ENCODE results near the gene DPH3.
A peak's percentile ranks its signal among the peaks of the same experiment; 100 is the strongest.

DPH3 gene

DNA sequence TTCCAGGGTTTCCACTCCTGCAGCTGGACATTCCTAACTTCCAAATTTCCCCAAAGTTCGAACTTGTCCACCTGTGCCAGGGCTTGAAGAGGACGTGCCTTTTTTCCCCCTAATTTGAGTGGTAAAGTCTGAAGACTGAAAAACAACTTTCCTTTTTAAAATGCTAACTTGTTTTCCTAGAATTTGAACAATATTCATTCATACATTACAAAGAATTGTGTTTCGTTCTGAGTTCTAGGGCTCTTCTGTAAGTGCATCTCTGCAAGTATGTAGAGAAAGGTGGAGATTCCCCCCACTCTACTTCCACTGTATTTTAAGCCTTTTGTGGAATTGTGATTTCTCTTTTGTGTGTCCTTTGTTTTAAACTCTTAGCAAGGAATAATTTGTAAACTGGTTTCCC, 9.4 kb downstream of the DPH3 start:
- no peak for DNase-seq (ENCODE audit: low read depth)

DNA sequence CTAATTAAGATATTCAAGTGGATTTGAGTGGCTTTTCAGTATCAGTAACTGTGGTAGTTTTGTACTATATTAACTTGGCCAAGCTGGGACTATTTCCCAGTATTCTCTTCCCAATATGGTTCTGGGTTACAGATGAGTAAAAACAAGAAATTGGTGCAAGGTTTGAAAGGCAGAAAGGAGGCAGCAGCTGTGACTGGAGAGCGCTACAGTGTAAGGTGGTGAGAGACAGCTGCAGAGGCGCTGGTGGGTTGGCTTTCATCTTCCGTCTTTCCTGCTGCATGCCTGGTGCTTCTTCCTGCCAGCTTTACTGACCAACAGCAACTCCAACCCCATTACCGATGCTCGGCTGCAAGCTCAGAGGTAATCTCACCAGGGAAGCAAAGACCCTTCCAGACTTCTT, 9.8 kb downstream of the DPH3 start:
- no peak for DNase-seq (ENCODE audit: low read depth)

DNA sequence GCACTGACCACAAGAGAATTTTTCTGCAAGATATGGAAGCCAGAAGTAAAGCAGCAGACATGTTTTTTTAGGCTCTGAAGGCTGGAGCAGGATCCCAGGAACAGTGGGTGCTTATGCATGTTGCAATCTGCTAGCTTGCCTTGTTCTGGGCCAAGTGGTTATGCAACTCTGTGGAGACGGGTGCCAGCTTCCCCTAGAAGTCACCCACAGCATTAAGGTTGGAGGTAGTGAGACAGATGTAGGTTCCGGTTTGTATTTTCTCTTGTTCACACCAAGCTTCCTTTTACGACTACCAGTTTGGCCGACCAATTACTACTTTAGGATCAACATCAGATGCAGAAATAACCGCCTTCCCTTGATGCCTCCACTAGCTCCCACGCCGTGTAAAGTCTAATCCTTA, 11.1 kb downstream of the DPH3 start:
- no peak for DNase-seq (ENCODE audit: low read depth)

DNA sequence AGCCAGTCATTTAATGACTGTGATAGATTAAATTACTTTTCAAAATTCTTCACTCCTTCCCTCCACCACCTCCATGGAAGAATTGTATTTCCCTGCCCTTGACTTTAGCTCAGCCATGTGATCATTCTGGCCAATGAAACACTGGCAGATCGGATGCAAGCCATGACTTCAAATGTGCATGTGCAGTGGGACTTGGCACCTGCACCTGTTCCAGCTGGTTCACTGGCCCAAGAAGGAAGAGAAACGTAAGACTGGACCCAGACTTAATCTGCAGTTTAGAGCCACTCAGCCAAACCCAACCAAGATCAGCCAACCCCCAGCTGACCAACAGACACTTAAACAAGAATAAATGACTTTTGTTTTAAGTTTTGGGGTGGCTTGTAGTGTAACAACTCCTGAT, 11.8 kb downstream of the DPH3 start:
- no peak for DNase-seq (ENCODE audit: low read depth)

DNA sequence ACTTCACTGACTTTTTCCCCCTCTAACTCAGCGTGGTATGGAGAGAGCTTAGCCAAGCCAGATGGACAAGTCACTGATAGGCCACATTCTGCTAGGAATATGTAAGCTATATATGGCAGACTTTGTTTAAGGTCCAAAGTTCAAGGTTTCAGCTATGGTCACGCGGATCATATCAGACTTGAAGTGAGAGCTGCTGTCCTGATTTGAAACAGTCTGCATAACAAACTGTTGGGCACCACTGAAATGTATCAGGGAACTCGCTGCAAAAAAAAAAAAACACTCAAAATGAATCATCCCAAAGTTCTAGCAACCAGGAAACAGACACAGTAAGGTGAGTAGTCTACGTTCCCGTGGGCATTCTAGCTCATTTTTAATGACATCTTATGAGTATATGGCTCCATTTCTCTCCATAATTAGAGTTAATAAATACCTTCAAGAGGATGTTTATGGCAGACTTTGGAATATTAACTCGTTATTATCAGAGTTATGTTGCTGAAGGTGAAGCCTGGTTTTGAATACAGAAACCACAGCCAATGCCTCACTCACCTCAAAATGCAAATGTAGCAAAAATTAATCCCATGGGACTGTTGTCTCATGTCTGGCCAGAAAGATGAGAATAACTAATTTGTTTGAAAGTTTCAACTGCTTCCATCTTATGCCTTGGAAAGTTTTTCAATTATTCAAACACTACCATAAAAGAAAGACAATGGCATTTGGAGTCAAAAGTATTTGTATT, 12.3 kb downstream of the DPH3 start:
- no peak for DNase-seq (ENCODE audit: low read depth)

DNA sequence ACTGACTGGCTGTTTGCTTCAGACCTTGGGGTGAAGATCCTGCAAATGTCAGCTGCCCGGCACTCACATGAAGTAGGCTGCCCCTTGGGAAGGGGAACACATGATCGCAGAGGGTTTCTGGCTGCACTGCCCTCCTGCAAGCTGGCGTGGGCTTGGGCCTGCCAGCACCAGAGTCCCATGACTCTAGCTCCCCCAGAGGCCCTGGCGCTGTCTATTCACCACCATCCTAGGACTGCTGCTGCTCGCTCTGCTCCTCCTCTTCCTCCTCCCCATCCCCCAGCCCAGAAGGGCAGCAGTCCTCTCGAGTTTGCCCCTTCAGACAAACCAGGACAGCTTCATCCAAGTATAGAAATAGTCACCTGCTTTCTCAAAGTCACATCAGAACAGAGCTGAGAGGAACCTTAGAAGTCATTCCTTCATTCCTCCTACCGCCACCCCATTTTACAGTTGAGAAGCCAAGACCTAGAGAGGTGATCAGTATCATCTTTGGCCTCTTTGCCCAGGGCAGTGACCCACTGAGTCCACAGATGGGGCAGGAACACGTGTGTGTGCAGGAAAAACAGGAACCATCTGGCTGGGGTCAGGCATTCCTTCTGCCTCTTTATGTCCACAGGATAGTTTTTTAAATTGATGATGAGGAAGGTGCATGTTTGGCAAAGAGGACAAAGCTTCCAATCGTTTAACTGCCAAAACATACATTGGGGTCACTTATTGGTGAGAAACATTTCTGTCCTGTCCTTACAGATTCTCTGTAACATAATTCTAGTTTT, 13.2 kb downstream of the DPH3 start:
- DNase-seq (ENCODE audit: low read depth) = no peak

DNA sequence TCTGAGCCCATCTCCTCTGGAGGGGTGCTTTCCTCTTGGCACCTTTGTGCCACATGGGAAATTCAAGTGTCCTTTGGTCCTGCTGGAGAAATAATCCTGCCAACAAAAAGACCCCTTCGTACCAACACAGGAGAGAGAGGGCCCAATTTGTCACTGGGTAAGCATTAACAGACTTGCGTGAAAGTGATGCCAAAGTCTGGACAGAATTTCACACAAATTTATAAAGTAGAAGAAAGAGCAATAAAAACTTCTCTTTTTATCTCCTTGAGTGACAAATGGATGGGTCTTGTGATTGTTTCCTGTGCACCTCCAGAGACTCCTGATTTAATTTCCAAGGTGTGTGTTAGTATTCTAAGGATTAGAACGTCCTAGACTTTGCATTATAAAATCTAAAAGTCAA, 14.9 kb downstream of the DPH3 start:
- DNase-seq (ENCODE audit: low read depth) = no peak

DNA sequence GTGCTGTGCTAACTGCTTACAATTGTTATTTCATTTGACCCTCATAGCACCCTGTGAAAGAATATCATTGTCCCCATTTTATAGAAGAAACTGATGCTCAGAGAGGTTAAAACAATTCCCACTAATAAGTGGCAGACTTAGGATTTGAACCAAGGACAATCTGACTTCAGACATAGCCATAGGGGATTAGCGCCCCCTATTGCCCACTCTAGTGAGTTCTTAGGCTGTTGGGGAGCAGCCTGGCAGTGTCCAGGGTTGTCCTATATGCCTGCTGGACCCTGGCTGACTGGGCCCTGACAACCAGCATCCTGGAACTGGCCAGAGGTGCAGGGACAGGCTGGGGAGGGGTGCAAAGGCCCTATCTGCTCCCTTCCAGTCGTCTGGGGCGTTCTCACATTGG, 15.4 kb downstream of the DPH3 start:
- DNase-seq (ENCODE audit: low read depth) = no peak

DNA sequence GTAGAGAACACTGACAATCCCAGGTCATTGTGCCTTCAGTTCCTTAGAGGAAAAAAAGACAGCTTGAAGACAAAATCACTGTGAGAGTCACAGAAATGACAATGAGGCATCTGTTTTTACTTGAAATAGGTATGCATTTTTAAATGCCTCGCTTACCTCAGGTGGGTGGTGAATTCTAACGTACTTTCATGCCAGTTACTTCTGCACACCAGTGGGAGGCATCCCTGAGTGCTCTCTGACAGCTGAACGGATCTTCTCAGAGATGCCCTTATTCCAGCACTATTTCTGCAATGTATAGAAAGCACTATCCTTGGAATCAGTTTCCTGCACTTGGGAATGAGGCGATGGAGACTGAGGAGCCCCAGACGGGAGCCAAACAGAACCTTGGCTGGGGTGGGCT, 16.2 kb downstream of the DPH3 start:
- DNase-seq (ENCODE audit: low read depth) = no peak

DNA sequence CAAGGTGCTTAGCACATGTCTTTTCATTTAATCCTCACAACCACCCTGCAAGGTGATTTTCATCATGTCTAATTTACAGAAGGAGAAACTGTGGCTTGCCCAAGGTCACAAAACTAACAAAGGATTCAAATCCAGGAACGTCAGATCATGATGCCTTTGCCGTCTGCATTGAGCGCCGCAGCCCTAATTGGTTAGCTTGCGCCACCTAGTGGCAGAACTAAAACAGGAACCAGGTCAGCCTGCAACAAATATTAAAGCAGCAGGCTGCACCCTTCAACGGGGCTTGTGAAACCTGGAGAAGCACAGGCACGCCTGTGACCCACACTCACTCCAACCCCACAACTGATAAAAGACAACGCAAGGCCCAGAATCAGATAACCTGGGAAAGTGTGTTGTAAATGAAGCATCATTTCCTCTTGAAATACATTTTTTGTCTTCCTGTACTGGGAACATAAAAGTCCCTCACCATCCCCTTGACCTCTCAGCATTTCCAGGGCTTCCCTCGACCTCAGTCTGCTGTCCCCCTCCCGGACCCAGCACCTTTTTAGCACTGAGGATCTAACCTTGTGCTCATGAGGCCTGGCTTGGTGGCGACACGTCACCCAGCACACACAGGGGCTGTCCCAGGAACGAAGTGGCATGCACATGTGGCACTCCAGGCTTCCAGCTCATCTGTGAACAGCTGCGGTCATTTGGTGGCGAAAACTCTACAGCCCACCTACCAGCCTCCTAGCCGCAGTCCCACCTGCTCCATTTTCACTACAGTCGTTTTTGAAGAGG, 17.3 kb downstream of the DPH3 start:
- peak; percentile 71 for DNase-seq (ENCODE audit: low read depth)

DNA sequence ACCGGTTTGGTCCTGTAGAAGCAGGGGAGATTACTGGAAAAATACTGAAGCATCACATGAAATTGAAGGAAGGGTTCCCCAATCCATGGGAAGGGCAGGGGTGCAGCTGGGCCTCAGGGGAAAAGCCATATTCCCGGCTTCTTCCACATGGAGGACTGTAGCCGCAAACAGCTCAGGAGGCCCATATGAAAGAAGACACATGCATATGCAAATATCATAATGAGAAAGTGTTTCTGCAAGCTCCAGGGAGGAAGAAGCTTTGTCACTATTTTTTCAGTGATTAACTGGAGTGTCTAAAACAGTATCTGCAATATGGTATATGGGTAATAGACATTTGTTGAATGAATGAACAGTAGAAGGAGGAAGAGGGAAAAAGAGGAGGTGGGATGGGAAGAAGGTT, 19.1 kb downstream of the DPH3 start:
- DNase-seq (ENCODE audit: low read depth) = no peak

DNA sequence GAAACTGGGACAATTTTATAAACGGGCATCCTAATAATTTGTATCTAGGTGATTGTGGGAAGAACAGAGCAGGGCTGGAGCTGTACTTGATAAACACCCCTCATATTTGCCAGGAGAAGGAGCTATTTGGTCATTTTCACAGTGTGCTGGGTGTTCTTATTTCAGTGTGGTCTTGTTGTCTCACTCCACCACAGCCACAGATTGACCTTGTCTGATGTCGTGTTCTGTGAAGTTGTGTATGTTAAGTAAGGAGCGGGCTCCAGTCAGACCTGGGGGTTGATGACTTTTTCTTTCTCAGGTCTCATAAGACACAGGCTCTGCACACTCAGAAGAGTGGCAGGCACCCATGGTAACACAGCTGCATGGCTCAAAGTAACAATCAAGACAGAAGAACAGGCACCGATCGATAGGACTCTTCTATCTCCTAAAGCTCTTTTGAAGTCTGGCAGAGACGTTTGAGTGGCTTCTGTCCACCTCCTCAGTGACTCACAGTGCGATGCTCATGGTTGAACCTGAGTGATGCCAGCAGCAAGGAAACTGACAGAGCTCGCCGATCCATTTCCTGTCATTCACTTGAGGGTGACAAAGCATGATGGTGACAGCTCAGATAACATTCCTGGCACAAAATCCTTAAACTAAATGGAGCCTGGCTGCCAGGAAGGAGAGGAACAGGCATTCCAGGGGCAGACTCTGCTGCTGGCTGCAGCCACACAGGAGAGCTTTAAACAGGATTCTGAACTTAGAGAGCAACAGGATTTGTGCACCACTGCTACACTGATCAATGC, 20.8 kb downstream of the DPH3 start:
- no peak for DNase-seq (ENCODE audit: low read depth)

DNA sequence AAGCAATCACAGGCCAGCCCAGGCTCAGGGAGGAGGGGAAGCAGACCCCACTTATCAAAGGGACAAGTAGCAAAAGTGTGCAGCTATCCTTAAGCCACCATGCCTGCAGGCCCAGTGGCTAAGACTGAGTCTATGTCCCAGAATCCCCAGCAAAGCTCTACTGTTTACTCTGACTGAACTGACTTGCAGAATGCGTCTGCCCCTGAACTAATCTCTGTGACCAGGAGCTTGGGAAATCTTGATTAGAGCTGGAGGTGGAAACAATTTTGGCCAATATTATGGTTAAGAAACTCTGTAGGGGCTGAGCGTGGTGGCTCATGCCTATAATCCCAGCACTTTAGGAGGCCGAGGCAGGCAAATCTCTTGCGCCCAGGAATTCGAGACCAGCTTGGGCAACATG, 22.6 kb downstream of the DPH3 start:
- no peak for DNase-seq (ENCODE audit: low read depth)

DNA sequence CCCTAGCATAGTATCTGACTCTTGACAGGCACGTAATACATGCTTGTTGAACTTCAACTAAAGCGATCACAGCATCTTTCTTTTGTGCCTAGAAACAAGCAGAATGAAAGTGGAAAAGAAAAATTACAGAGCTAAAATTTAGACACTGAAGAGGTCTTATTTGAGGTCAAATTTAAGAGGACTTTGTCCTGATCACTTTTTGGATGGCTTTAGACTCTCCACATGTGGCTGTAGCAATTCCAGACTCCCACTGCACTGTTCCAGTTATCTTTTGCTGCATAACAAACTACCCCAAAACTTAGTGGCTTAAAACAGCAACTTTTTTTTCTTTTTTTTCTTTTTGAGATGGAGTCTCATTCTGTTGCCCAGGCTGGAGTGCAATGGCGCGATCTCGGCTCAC, 23.5 kb downstream of the DPH3 start:
- no peak for DNase-seq (ENCODE audit: low read depth)

DNA sequence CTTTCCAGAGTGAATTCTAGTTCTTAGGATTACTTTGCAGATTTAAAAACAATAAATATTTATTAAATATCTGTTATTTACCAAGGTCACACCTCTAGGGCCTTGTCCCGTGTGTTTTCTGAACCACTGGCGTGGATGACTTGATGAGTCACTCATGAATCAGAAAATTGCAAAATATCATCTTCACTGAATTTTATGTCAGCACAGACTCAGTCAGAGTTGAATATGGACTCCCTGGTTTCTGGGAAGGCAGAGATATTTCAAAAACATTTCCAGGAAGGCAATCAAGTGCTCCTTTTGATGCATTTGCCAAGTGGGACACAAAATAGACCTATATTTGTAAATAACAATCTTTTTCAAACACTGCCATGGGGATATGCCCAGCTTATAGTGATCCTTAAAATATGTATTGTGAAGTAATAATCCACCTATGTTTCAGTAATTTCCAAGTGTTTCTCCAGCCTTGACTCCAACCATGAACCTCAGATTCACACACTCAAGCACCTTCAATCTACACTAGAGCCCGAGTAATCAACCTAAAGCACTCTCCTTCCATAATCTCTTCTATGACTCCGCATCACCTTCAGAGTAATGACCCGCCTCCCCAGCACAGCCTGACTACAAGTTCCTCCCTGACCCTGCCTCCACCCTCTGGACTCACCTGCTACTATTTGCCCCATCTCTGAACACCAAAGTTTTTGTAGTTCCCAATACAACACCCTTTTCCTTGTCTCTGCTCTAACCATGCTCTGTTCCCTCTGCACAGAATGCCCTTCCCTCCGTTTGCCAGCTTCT, 24.3 kb downstream of the DPH3 start:
- peak; percentile 54 for DNase-seq (ENCODE audit: low read depth)

DNA sequence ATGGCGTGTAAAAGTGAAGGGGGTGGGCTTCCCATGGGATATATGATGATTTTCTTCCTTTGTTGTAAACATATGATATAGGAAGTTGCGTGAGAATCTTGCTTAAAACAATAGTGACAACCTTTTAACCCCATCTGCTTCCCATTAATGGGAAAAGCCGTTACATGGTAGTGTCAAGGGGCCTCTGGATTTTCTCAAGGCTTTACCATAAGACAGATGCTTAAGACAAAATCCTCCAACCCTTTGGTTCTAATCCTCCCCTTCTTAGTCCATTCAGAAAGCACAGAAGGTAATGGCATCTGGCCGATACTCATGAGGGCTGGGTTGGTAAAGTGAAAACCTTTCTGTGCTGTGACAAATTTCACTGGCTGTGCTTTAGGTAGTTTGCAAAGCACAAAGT, 25.0 kb downstream of the DPH3 start:
- peak; percentile 43 for DNase-seq (ENCODE audit: low read depth)

DNA sequence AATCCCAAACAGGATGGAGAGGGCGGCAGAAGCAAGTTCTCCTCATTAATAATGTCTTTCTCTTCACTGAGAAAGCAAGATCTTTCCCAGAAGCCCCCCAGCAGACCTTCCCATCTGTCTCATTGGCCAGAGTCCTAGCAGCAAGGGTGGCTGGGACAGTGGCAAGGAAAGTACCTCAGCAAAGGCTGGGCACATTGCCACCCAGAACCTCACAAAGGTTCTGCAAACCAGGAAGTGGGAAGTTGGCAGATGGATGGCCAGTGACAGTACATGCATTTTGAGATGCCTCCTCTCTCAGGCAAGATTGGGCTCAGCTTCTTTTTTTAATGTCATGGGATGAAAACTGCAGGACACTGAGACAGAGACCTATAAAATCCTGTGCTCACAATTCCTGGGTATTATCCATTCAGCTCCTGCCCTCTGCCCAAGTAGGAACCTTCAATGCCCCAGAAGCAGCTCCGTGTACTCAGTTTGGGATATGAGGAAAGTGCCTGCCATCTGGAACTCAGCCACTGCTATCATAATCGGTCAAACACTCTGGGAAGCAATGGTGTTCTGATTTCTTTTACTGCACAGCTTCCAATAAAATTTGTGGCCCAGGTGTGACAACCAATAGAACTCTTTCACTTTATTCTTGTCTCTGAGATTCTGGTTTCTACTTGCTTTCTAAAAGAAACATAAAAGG, 25.5 kb downstream of the DPH3 start:
- DNase-seq (ENCODE audit: low read depth) = no peak

DNA sequence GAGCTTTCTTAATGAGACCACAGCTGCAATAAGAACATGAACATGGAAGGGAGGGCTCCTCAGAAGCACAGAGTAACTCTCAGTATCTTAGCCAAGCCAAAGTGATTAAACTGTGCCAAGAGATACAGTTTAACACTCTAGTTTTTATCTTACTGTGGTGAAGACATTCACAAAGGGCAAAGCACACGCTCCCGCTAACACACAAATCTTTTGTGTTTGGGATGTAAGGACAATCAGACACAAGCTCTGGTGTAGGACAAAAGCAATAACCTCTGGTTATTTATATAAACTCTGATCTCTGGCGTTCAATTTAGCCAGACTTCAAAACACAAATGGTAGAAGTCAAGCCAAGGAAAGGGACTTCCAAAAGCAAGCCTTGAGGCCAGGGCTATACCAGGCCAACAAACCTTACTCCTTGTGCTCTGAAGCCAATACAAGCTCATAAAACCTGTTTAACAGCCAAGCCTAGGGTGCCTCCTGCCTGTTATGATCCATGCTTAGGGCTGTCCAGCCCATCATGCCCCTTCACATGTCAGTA, 27.8 kb downstream of the DPH3 start:
- no peak for DNase-seq (ENCODE audit: low read depth)

DNA sequence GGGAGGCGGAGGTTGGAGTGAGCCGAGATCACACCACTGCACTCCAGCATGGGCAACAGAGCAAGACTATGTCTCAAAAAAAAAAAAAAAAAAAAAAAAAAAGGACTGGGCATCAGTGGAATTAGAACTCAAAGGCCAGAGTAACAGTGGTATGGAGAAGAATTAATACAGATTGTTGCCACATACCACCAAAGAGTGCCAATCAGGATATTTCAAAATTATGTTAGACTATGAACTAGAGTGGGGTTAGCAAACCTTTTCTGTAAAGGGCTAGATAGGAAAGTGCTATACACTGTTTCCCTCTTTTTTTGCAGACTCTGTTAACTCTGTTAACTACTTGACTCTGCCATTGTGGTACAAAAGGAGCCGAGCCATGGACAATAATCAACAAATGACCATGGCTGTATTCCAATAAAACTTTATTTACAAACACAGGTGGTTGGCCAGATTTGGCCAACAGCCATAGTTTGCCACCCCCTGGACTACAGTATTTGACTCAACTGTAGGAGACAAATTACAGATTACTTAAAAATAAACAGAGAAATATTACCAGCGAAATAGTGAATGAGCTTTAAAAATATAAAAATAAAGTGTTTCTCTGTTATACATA, 28.6 kb downstream of the DPH3 start:
- DNase-seq (ENCODE audit: low read depth) = no peak

DNA sequence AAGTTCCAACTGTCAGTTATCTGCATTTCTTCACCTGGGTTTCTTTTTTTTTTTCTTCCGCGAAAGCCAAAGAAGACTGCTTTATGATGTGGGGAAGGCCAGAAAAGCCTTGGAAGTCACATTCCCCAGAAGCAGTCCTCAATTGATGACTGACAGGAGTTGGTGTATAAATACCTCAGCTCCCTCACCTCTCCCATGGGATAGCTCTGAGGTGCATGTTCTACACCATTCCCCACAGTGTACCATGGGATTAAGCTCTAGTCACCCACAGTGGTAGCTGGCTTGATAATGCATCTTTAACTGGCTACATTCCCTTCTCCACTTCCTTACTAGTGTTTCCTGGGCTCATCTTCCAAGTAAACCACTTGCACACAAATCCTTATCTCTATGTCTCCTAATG, 30.5 kb downstream of the DPH3 start:
- no peak for DNase-seq (ENCODE audit: low read depth)

Measured in fibroblast of the conjunctiva (primary cell).